Vagina (tissue), 2 donors: ENCODE data around the gene FLYWCH1. TPM values are rescaled to one million over a fixed set of nuclear protein-coding genes. Genes with fewer than 3 reads are reported as not detected.

Experiments
- DNase-seq, 2 donors: peaks; one replicate each; pipeline ENCODE4 v3.0.0-alpha.2; 2017; ENCODE audit errors: extremely low spot score in 2 of 2
- H3K27ac ChIP-seq: fragments of 200-600 bp; sonication (generic); one replicate; pipeline ENCODE4 v1.5.1; 2019
- H3K27me3 ChIP-seq: fragments of 200-600 bp; sonication (generic); one replicate; pipeline ENCODE4 v1.5.1; 2019
- H3K36me3 ChIP-seq, 2 donors: fragments of 200-600 bp; sonication (generic); one replicate each; pipeline ENCODE4 v1.5.1; 2017 to 2019
- H3K4me1 ChIP-seq: fragments of 200-600 bp; sonication (generic); one replicate; pipeline ENCODE4 v1.5.1; 2019
- H3K4me3 ChIP-seq, 2 donors: fragments of 200-600 bp; sonication (generic); 1 replicate in 1 of 2; 2 replicates in 1 of 2; pipeline ENCODE4 v1.5.1; 2016 to 2019
- H3K9me3 ChIP-seq: fragments of 200-600 bp; sonication (generic); one replicate; pipeline ENCODE4 v1.5.1; 2019
- CTCF ChIP-seq, 3 experiments: fragments of 450-650 bp in 2 of 3; fragments of 200-600 bp in 1 of 3; sonication (generic) in 1 of 3; IDR thresholded peaks; one replicate each; pipeline ENCODE4 v1.5.1; 2017 to 2019; ENCODE audit warnings: antibody characterized with exemption in 3 of 3, mild to moderate bottlenecking in 2 of 3, moderate library complexity in 2 of 3
- POLR2A ChIP-seq, 2 donors: fragments of 450-650 bp; IDR thresholded peaks; one replicate each; pipeline ENCODE4 v1.6.1; 2017; ENCODE audit warnings: antibody characterized with exemption in 2 of 2, mild to moderate bottlenecking in 2 of 2, moderate library complexity in 2 of 2
- POLR2AphosphoS5 ChIP-seq, 2 donors: sonication (generic); formaldehyde crosslinking; IDR thresholded peaks; one replicate each; pipeline ENCODE4 v1.9.0; 2017; ENCODE audit warnings: antibody characterized with exemption in 2 of 2, mild to moderate bottlenecking in 2 of 2, low read depth in 1 of 2; ENCODE audit not compliant: insufficient read depth in 1 of 2
- intact Hi-C: fragments of 100-400 bp; cut with DNase I; formaldehyde crosslinking; loops from one replicate; pipeline ENCODE4 v1.15.1; 2023
- total RNA-seq: library from RNA; depleted of rRNA; stranded (reverse); fragments of >200 nt; gene quantifications from one replicate; pipeline ENCODE4 v1.2.3, GENCODE V29; 2016

FLYWCH1 gene, protein sequence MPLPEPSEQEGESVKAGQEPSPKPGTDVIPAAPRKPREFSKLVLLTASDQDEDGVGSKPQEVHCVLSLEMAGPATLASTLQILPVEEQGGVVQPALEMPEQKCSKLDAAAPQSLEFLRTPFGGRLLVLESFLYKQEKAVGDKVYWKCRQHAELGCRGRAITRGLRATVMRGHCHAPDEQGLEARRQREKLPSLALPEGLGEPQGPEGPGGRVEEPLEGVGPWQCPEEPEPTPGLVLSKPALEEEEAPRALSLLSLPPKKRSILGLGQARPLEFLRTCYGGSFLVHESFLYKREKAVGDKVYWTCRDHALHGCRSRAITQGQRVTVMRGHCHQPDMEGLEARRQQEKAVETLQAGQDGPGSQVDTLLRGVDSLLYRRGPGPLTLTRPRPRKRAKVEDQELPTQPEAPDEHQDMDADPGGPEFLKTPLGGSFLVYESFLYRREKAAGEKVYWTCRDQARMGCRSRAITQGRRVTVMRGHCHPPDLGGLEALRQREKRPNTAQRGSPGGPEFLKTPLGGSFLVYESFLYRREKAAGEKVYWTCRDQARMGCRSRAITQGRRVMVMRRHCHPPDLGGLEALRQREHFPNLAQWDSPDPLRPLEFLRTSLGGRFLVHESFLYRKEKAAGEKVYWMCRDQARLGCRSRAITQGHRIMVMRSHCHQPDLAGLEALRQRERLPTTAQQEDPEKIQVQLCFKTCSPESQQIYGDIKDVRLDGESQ
- 32.9 TPM for total RNA-seq

DNA sequence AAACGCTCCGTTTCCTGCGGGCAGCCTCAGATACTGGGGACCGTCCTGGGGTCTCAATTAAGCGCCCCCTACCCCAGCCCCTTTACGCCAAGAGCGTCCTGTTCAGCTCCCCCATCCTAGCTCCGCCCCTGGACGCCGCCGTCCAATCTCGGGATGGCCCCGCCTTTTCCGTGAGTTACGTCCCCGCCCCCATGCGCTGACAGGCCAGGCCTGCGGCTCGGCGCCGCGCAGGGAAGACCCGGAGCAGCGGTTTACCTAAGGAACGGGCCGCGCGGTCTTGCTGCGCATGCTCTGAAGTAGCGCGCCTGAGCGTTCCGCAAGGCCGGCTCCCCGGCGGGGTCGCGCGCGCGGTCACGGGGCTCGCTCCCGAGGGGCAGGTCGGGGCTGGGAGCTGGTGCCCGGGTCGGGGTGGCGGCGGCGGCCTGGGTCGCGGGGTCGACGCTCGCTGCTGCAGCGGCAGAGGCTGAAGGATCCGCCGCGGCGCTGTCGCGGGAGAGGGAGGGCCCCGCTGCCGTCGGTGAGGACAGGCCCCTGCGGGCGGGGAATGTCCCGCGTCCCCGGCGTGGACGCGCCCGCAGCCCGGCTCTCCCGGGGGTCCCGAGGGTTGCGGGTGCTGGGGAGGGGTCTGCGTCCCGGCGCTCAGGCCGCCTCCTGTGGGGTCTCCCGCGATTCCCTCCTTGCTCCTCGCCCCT lies at the start of gene FLYWCH1:
FLYWCH1 (plus strand) TSS at position 294 of the 692 bp plus-strand sequence. CDS start 17,755 bp downstream, outside the sequence.
- no peaks in the 10 kb centered on the region for H3K36me3 ChIP-seq
- DNase-seq, result peak in 1 of 2 donors; percentile 97
- intact Hi-C loops, result no loop called here
- TF ChIP-seq CTCF (IDR thresholded peaks at IDR 0.05) (no peak), POLR2AphosphoS5 (IDR thresholded peaks at IDR 0.05; ENCODE audit: insufficient read depth in 1 of 2, low read depth in 1 of 2) (peak; percentile 75 to 97), POLR2A (IDR thresholded peaks at IDR 0.05) (peak in 1 of 2 donors; percentile 69)
- H3K9me3 ChIP-seq, result no peaks in the 10 kb centered on the region
- H3K27ac ChIP-seq, result peak within 1 kb of the TSS; percentile 90
- H3K4me3 ChIP-seq, result peak within 1 kb of the TSS; percentile 88 to 94
- peaks cover 18% of the 10 kb centered on the region for H3K4me1 ChIP-seq
- H3K27me3 ChIP-seq, result no peaks in the 10 kb centered on the region

DNA sequence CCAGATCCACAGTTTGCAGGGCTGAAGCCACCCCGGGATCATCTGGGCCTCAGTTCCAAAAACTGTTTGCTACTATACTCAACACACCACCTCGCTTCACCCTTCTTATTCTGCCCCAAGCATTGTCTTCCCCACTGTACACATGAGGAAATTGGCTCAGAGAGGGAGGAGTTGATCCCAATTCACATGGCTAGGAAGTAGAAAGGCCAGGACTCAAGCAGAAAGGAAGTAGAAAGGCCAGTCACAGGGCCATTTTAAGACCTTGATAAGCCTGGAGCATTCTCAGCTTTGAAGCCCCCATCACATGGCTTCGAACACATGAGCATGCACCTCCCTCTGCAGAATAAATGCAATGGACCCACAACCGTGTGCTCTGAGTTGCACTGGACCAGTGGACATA lies 46.1 kb upstream of the FLYWCH1 start:
- no peaks in the 10 kb centered on the region for H3K36me3 ChIP-seq
- peaks cover 6% of the 10 kb centered on the region for H3K4me1 ChIP-seq
- no peak overlapping the region for H3K27ac ChIP-seq
- H3K9me3 ChIP-seq, result no peaks in the 10 kb centered on the region
- H3K27me3 ChIP-seq, result no peaks in the 10 kb centered on the region
- TF ChIP-seq POLR2AphosphoS5 (IDR thresholded peaks at IDR 0.05; ENCODE audit: insufficient read depth in 1 of 2, low read depth in 1 of 2) (no peak), CTCF (IDR thresholded peaks at IDR 0.05) (no peak), POLR2A (IDR thresholded peaks at IDR 0.05) (no peak)
- no peak overlapping the region for H3K4me3 ChIP-seq
- DNase-seq, result no peak
- intact Hi-C loops, result no loop called here

DNA sequence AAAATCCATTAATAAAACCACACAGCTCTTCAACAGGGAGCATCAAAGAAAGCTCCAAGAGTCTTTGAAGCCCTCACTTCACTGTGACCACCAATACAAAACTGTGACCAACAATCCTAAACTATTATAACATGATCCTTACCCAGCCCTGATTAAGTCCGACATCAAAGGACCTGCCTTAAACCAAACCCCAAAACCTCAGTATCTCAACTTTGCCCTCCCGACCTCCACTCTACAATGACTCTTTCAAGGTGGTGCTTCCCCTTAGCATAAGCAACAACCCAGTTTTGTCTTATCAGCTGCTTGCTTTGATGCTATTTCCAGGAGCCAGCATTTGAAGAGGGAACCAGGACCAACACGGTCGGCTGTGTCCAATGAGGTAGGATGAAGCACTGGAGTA lies 45.3 kb upstream of the FLYWCH1 start:
- no peaks in the 10 kb centered on the region for H3K27me3 ChIP-seq
- H3K4me1 ChIP-seq, result peaks cover 6% of the 10 kb centered on the region
- no peak overlapping the region for H3K27ac ChIP-seq
- no peaks in the 10 kb centered on the region for H3K9me3 ChIP-seq
- no peak overlapping the region for H3K4me3 ChIP-seq
- no peaks in the 10 kb centered on the region for H3K36me3 ChIP-seq
- no peak for DNase-seq
- intact Hi-C loops, result no loop called here
- TF ChIP-seq CTCF (IDR thresholded peaks at IDR 0.05) (no peak), POLR2AphosphoS5 (IDR thresholded peaks at IDR 0.05; ENCODE audit: insufficient read depth in 1 of 2, low read depth in 1 of 2) (no peak), POLR2A (IDR thresholded peaks at IDR 0.05) (no peak)

GRCh38 chr16:2867661-2867986 lies 44.1 kb upstream of the FLYWCH1 start:
- Histone ChIP-seq H3K27me3 (no peaks in the 10 kb centered on the region), H3K4me1 (peaks cover 6% of the 10 kb centered on the region), H3K27ac (peak overlapping the region; percentile 86), H3K36me3 (no peaks in the 10 kb centered on the region), H3K9me3 (no peaks in the 10 kb centered on the region), H3K4me3 (peak overlapping the region; percentile 57 to 58)
- TF ChIP-seq POLR2AphosphoS5 (IDR thresholded peaks at IDR 0.05; ENCODE audit: insufficient read depth in 1 of 2, low read depth in 1 of 2), result no peak
- TF ChIP-seq POLR2A (IDR thresholded peaks at IDR 0.05), result no peak
- no peak for TF ChIP-seq CTCF (IDR thresholded peaks at IDR 0.05)
- intact Hi-C loops, result no loop called here
- DNase-seq, result no peak
